H1 (cell line): ENCODE data around the gene KCNMB4. TPM values are rescaled to one million over a fixed set of nuclear protein-coding genes. Genes with fewer than 3 reads are reported as not detected.

Experiments used
- CBX5 ChIP-seq: fragments of 300-800, 300-1000 bp; sonication (generic); IDR thresholded peaks from 2 replicates; pipeline ENCODE4 v1.7.1; 2016; ENCODE audit warnings: antibody characterized with exemption, low read length, low read depth
- RXRA ChIP-seq: IDR thresholded peaks from 2 replicates; pipeline ENCODE4 v1.6.1; 2011; ENCODE audit warnings: low read depth, mild to moderate bottlenecking, low read length, moderate library complexity; ENCODE audit not compliant: insufficient read depth
- polyA plus RNA-seq, 7 experiments: library from polyadenylated mRNA; depleted of rRNA in 3 of 7; stranded (reverse) in 5 of 7; unstranded in 2 of 7; fragments of >200 nt in 5 of 7; fragments of 200-250 nt in 2 of 7; gene quantifications; 1 replicate in 5 of 7; 2 replicates in 1 of 7; 4 replicates in 1 of 7; pipeline versions ENCODE4 v1.2.1 to v1.2.3, GENCODE V29; 2011 to 2013; ENCODE audit warnings: missing spikeins in 2 of 7, mixed read lengths in 2 of 7
- total RNA-seq: library from RNA; stranded (reverse); fragmentation: NEBNext Ultra II Directional; extraction: Animal tissue kit (Norgen Biotek cat#: 25700); gene quantifications from 2 replicates; pipeline ENCODE4 v1.2.1, GENCODE V29; 2021

The KCNMB4 gene
- total and polyA plus RNA-seq, 2 of the 8 experiments (the other 6 are each of a cell fraction or from before 2014, with no cell fraction given) = 10.9 to 16.0 TPM

- TF ChIP-seq RXRA = no peak
- TF ChIP-seq CBX5 = no peak
These were observed 1.4 kb downstream of the KCNMB4 start (continued) for GRCh38 chr12:70367258-70368141.
